Midbrain (tissue), 1 donor: ENCODE results near the gene CSNK2A2.

ENCODE experiments used
- DNase-seq: peaks from one replicate; lab custom pipeline; 2025; lab: John Stamatoyannopoulos, UW

Gene CSNK2A2

DNA sequence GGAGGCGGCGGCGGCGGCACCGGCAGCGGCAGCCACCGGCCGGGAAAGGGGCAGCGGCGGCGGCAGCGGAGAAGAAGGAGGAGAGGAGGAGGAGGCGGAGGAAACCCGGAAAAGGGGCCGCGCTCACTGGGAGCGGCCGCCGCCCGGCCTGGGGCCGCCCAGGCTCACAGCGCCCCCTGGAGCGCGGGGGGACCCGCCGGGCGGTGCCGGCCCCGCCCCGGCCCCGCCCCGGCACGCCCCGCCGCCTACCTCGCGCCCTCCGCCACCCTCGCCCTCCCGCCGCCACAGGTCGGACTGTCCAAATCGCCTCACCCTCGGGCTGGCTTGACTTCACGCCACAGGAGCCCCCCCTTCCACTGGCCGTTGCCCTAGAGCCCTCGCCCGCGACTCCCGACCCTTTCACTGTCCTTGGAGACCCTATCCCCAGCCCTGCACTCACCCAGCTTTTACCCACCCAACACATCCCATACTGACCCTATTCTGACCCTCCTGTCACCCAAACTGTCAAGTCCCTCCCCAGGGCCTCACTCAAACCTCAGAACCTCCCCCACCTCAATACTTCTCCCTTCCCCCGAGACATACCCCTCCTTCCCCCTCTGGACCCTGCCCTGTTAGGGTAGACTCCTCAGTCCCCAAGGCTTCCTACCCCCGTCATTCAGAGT is at the start of gene CSNK2A2:
TSS of gene CSNK2A2 (minus strand) at position 85 of the 662 bp plus-strand sequence. CDS start 370 bp downstream, outside the sequence.
- peak; percentile 72 for DNase-seq

DNA sequence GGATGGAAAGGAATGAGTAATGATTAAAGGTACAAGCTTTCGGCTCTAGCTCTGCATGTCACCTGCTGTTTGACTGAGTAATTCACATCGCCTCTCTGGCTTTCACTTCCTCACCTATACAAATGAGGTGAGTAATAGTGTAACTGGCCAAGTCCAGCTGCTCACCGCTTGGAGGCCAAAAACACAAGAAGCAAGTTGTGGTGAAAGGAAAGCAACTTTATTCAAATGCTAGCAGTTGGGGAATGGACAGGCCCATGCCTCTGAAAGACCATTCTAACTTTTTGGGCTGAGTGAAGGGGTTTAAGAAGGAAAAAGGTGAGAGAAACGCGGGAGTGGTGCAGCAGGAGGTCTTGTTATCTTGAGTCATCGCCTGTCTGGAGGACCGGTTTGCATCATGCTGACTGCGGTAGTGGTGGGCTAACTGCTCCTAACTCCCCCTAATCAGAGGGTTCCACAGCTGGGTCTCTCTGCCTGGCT is 45.7 kb upstream of the CSNK2A2 start:
- DNase-seq = no peak

DNA sequence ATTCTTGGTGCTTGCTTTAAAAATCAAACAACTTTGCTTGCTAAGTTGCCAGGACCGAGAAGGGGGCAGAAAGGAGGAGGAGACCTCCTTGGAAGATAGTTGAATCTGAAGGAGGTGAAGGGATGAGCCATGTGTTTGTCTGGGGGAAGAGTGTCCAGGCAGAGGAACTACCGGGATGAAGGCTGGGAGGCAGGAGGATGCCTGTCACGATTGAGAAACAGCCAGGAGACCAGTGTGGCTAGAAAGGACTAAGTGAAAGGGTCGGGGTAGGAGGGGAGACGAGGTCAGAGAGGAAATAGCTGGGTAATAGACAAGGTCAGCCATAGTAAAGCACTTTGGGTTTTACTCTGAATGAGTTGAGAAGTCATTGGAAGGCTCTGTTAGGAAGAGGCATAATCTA is 38.9 kb upstream of the CSNK2A2 start:
- DNase-seq = no peak

- peak; percentile 77 for DNase-seq
These were observed 38.4 kb upstream of the CSNK2A2 start for GRCh38 chr16:58236231-58236690.

DNA sequence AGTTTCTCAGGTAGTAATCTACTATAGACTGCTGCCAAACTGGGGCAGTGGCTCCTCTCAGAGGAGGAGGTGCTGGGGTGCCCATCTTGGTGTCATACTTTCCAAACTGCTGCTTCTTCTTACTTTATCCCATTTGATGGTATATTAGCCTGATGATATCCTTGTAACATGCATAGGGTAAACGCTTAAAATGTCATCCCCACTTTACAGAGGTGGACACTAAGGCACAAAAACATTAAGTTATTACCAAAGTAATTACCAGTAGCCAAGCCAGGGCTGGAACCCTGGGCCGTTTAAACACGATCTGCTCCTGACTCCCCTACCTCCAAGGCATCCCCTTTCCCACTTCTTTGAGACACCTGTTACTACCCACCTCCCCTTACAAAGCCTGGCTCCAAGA is 37.8 kb upstream of the CSNK2A2 start:
- DNase-seq = no peak

- DNase-seq = no peak
These were observed 37.1 kb upstream of the CSNK2A2 start for GRCh38 chr16:58234831-58235595.

DNA sequence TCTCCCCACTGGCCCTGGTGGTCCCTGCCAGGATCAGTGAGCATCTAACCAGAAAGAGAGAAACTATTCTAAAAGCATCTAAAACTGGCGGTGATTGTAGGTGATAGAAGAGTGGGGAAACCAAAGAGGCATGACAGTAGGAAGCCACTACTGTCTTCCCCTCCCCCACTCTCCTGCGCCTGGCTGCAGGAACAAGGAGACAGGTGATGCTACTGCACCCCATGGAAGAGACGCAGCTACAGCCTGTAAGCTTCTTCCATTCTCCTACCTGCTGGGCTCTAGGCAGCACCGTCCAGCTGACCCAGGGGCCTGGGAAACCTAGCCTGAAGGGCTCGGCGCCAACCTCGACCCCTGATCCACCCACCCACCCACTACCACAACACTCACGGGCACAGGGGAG is 32.4 kb upstream of the CSNK2A2 start:
- no peak for DNase-seq

DNA sequence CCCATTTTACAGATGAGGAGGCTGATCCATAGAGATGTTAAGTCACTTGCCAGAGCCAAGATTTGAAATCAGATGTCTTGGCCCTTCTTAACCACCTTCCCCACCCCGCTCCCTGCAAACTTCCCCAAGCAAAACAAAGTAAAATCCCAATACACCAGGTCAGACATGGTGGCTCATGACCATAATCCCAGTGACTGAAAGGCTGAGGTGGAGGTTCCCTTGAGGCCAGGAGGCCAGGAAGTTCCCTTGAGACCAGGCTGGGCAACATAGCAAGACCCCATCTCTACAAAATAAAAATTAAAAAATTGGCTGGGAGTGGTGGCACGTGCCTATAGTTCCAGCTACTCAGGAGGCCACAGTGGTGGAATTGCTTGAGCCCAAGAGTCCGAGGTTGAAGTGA is 28.9 kb upstream of the CSNK2A2 start:
- no peak for DNase-seq

- no peak for DNase-seq
These were observed 28.2 kb upstream of the CSNK2A2 start for GRCh38 chr16:58225965-58226602.

DNA sequence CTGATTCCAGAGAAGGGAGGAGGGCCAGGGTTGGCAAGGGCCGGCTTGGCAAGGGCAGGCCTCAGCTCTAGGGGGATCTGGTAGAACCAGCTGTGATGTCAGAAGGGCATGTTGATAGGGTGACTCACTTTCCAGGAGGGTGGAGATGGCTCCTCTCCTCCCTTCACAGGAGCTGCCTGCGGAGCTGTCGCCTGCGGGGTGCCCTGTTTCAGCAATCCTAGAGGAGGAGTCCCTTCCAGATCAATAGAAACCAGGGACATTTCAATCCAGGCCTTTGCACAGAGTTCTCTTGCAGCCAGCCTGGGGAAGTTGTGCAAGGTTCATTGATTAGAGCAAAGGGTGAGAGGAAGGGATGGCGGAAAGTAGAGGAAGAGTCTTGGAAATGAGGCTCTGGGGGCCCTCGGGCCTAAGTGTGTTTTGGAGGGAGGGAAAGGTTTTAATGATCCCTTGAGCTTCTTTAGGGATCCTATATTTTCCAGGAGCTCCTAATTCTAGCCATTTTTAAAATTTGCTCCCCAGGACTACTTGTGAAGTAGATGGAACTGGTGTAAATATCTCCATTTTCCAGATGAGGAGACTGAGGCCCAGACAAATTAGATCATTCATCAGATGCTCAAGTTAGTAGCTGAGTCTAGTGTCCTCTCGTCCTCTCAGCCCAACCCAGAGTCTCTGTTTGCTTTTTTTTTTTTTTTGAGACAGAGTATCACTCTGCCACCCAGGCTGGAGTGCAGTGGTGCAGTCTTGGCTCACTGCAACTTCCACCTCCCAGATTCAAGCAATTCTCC is 24.8 kb upstream of the CSNK2A2 start:
- DNase-seq = no peak

- DNase-seq = no peak
These were observed 21.5 kb upstream of the CSNK2A2 start for GRCh38 chr16:58219432-58219831.

DNA sequence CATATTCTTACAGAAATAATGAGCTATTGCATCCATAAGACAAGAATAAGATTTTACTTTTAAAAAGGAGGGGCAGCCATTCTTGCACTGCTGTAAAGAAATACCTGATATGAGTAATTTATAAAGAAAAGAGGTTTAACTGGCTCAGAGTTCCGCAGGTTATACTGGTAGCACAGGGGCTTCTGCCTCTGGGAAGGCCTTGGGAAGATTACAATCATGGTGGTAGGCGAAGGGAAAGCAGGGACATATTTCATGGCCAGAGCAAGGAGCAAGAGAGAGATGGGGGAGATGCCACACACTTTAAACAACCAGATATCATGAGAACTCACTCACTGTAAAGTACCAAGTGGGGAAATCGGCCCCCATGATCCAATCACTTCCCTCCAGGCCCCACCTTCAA is 20.9 kb upstream of the CSNK2A2 start:
- DNase-seq = no peak

- no peak for DNase-seq
These were observed 19.5 kb upstream of the CSNK2A2 start for GRCh38 chr16:58217311-58217925.

- DNase-seq = no peak
These were observed 15.1 kb upstream of the CSNK2A2 start for GRCh38 chr16:58212824-58213655.

GRCh38 chr16:58211846-58212245 is 13.9 kb upstream of the CSNK2A2 start:
- no peak for DNase-seq

GRCh38 chr16:58211245-58211644 is 13.3 kb upstream of the CSNK2A2 start:
- no peak for DNase-seq

- no peak for DNase-seq
These were observed 7.5 kb upstream of the CSNK2A2 start for GRCh38 chr16:58205276-58206036.

DNA sequence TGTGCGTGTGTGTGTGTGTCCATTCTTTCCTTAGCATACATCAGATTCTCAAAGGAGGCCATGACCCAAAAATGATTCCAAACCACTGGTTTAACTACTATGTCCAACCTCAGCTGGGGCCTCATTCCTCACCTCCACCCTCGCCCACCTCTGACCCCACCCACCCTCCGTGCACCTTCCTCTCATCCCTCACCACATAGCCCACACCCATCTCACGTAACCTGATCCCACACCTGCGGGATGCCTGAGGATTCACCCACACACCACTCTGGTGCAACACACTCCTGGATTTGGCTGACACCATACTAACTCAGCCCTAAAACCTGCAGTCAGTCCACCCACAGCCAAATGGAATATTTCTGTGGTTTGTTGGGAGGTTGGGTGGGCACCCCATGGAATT is 3.3 kb upstream of the CSNK2A2 start:
- DNase-seq = no peak

DNA sequence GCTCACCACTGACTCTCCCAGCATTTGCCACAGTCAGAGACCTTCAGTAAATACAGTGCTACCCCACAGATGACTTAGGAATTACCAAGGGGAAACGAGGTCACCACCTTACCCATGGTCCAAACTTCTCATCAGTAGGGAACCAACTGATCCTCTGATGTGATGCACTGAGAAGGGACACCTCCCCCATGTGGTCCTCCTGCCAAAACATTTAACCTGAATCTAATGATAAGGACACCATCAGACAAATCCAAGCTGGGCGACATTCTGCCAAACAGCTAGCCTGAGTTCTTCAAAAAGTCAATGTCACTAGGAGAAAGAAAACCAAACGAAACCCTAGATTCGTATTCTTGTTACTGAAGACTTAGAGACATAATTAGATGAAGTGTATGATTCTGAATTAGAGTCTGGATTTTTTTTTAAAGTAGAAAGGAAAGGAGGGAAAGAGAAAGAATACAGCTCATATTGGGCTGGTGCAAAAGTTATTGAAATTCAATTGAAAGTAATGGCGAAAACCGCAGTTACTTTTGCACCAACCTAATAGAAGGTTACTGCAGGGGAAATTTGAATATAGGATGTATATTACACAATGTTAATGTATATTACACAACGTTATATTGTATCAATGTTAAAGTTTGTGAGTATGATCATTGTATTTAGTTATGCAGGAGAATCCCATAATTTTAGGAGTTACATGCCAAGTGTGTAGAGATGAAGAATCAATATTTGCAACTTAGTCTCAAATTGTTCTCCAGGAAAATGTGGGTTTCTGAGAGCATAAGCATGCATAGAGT is 2.3 kb upstream of the CSNK2A2 start:
- no peak for DNase-seq
